Right forelimb (tissue), 1 donor: ENCODE measurements around the gene ZC2HC1B.

Experiments
- DNase-seq: peaks from one replicate; pipeline ENCODE4 v3.0.0-alpha.2; 2018

ZC2HC1B gene

GRCh38 chr6:143936347-143936746 is 72.1 kb downstream of the ZC2HC1B start:
- DNase-seq, result no peak

- no peak for DNase-seq
Observed at GRCh38 chr6:143936778-143937667, 72.7 kb downstream of the ZC2HC1B start.

GRCh38 chr6:143937668-143937970 is 73.3 kb downstream of the ZC2HC1B start:
- no peak for DNase-seq

- no peak for DNase-seq
Observed at GRCh38 chr6:143939364-143939763, 75.1 kb downstream of the ZC2HC1B start.

GRCh38 chr6:143940011-143940597 is 75.8 kb downstream of the ZC2HC1B start:
- DNase-seq, result no peak

GRCh38 chr6:143941852-143942627 is 77.8 kb downstream of the ZC2HC1B start:
- no peak for DNase-seq

GRCh38 chr6:143948208-143948607 is 83.9 kb downstream of the ZC2HC1B start:
- no peak for DNase-seq

GRCh38 chr6:143949535-143949934 is 85.3 kb downstream of the ZC2HC1B start:
- DNase-seq, result no peak

- no peak for DNase-seq
Observed at GRCh38 chr6:143949962-143950361, 85.7 kb downstream of the ZC2HC1B start.

- DNase-seq, result no peak
Observed at GRCh38 chr6:143950875-143951274, 86.6 kb downstream of the ZC2HC1B start.

- DNase-seq, result no peak
Observed at GRCh38 chr6:143952060-143952778, 87.9 kb downstream of the ZC2HC1B start.

- no peak for DNase-seq
Observed at GRCh38 chr6:143952947-143953701, 88.8 kb downstream of the ZC2HC1B start.

GRCh38 chr6:143953922-143954321 is 89.6 kb downstream of the ZC2HC1B start:
- no peak for DNase-seq

- DNase-seq, result no peak
Observed at GRCh38 chr6:143955971-143956370, 91.7 kb downstream of the ZC2HC1B start.

GRCh38 chr6:143957679-143958274 is 93.5 kb downstream of the ZC2HC1B start:
- no peak for DNase-seq

- no peak for DNase-seq
Observed at GRCh38 chr6:143958839-143959399, 94.6 kb downstream of the ZC2HC1B start.

- no peak for DNase-seq
Observed at GRCh38 chr6:143959927-143960326, 95.7 kb downstream of the ZC2HC1B start.

GRCh38 chr6:143961066-143961465 is 96.8 kb downstream of the ZC2HC1B start:
- no peak for DNase-seq

- DNase-seq, result no peak
Observed at GRCh38 chr6:143961886-143962878, 97.9 kb downstream of the ZC2HC1B start.
